HepG2 (cell line): ENCODE data around the gene TSHZ2. TPM values are rescaled to one million over a fixed set of nuclear protein-coding genes. Genes with fewer than 3 reads are reported as not detected.

Experiments used
- ADNP ChIP-seq: sonication (generic); formaldehyde crosslinking; IDR thresholded peaks from 2 replicates; pipeline ENCODE4 v1.4.0; 2020; ENCODE audit warnings: missing genetic modification reagents
- ARHGAP35 ChIP-seq: sonication (generic); formaldehyde crosslinking; IDR thresholded peaks from 2 replicates; pipeline ENCODE4 v1.9.0; 2022; ENCODE audit warnings: mild to moderate bottlenecking, inconsistent platforms, moderate library complexity, missing genetic modification reagents, borderline replicate concordance
- DNMT1 ChIP-seq: sonication (generic); formaldehyde crosslinking; IDR thresholded peaks from 2 replicates; pipeline ENCODE4 v1.5.1; 2020; ENCODE audit warnings: mild to moderate bottlenecking, missing genetic modification reagents
- KLF9 ChIP-seq: IDR thresholded peaks from 2 replicates; pipeline ENCODE4 v1.6.1; 2016; ENCODE audit warnings: low read depth
- MBNL3 ChIP-seq: fragments of 250-450 bp; sonication (Bioruptor Pico); conservative IDR thresholded peaks from 2 replicates; pipeline ENCODE4 v1.8.0; 2022; ENCODE audit warnings: mild to moderate bottlenecking, inconsistent platforms
- MTA1 ChIP-seq: sonication (generic); formaldehyde crosslinking; IDR thresholded peaks from 2 replicates; pipeline ENCODE4 v1.4.0; 2020; ENCODE audit warnings: missing genetic modification reagents, mild to moderate bottlenecking, borderline replicate concordance
- MXD1 ChIP-seq: sonication (generic); formaldehyde crosslinking; IDR thresholded peaks from 2 replicates; pipeline ENCODE4 v1.4.0; 2020; ENCODE audit warnings: mild to moderate bottlenecking, missing genetic modification reagents
- NFYB ChIP-seq: sonication (generic); formaldehyde crosslinking; IDR thresholded peaks from 2 replicates; pipeline ENCODE4 v1.4.0; 2020; ENCODE audit warnings: missing genetic modification reagents
- PAXIP1 ChIP-seq: sonication (generic); formaldehyde crosslinking; conservative IDR thresholded peaks from 2 replicates; pipeline ENCODE4 v1.4.0; 2020; ENCODE audit warnings: mild to moderate bottlenecking, missing genetic modification reagents, moderate library complexity
- PHF21A ChIP-seq: sonication (generic); formaldehyde crosslinking; IDR thresholded peaks from 2 replicates; pipeline ENCODE4 v1.5.0; 2020; ENCODE audit warnings: mild to moderate bottlenecking, missing genetic modification reagents
- RAD51 ChIP-seq: fragments of 450-650 bp; IDR thresholded peaks from 2 replicates; pipeline ENCODE4 v1.6.1; 2016; ENCODE audit warnings: borderline replicate concordance
- SMYD3 ChIP-seq: sonication (generic); formaldehyde crosslinking; IDR thresholded peaks from 2 replicates; pipeline ENCODE4 v1.8.1; 2023; ENCODE audit warnings: mild to moderate bottlenecking, missing genetic modification reagents
- TEAD3 ChIP-seq: optimal IDR thresholded peaks from 2 replicates; pipeline ENCODE3; 2016; ENCODE audit warnings: borderline replicate concordance
- ZC3H4 ChIP-seq: sonication (generic); formaldehyde crosslinking; IDR thresholded peaks from 2 replicates; pipeline ENCODE4 v1.4.0; 2020; ENCODE audit warnings: missing genetic modification reagents, borderline replicate concordance
- ZFP62 ChIP-seq: sonication (generic); formaldehyde crosslinking; IDR thresholded peaks from 2 replicates; pipeline ENCODE4 v1.4.0; 2020; ENCODE audit warnings: missing genetic modification reagents
- ZFX ChIP-seq: sonication (generic); formaldehyde crosslinking; IDR thresholded peaks from 2 replicates; pipeline ENCODE4 v1.4.0; 2020; ENCODE audit warnings: mild to moderate bottlenecking, low read depth, missing genetic modification reagents, moderate library complexity
- ZNF121 ChIP-seq: sonication (generic); formaldehyde crosslinking; IDR thresholded peaks from 2 replicates; pipeline ENCODE4 v1.5.0; 2020; ENCODE audit warnings: mild to moderate bottlenecking, missing genetic modification reagents
- ZNF430 ChIP-seq: sonication (generic); formaldehyde crosslinking; IDR thresholded peaks from 2 replicates; pipeline ENCODE4 v1.9.0; 2021; ENCODE audit warnings: mild to moderate bottlenecking, missing genetic modification reagents
- ZNF75D ChIP-seq: sonication (generic); formaldehyde crosslinking; IDR thresholded peaks from 2 replicates; pipeline ENCODE4 v1.8.1; 2023; ENCODE audit warnings: missing genetic modification reagents, mild to moderate bottlenecking, borderline replicate concordance
- ZNF776 ChIP-seq: sonication (generic); formaldehyde crosslinking; IDR thresholded peaks from 2 replicates; pipeline ENCODE4 v1.4.0; 2020; ENCODE audit warnings: mild to moderate bottlenecking, missing genetic modification reagents
- ZNF879 ChIP-seq: sonication (generic); formaldehyde crosslinking; IDR thresholded peaks from 2 replicates; pipeline ENCODE4 v1.8.1; 2023; ENCODE audit warnings: missing genetic modification reagents
- ZSCAN29 ChIP-seq: sonication (generic); formaldehyde crosslinking; conservative IDR thresholded peaks from 2 replicates; pipeline ENCODE4 v1.4.0; 2020; ENCODE audit warnings: mild to moderate bottlenecking, missing genetic modification reagents
- polyA plus RNA-seq, 8 experiments: library from polyadenylated mRNA; depleted of rRNA in 3 of 8; stranded (reverse) in 7 of 8; unstranded in 1 of 8; fragments of >200 nt; fragmentation: Illumina TruSeq in 4 of 8; extraction: Trizol in 4 of 8; gene quantifications; 2 replicates each; pipeline versions ENCODE4 v1.2.1 to v1.2.3, GENCODE V29; 2011 to 2016; ENCODE audit warnings: low read depth in 4 of 8, missing spikeins in 1 of 8, mixed read lengths in 1 of 8; ENCODE audit not compliant: insufficient read depth in 1 of 8
- total RNA-seq, 5 experiments: library from RNA; depleted of rRNA; stranded (reverse); fragments of >200 nt; fragmentation: Illumina TruSeq; extraction: Trizol; gene quantifications; 2 replicates each; pipeline ENCODE4 v1.2.3, GENCODE V29; 2016; ENCODE audit warnings: low read depth in 1 of 5
- TF ChIP-seq, protein P1 (sequence below): IDR thresholded peaks from 2 replicates; pipeline ENCODE4 v1.6.1; 2016; ENCODE audit warnings: missing biosample characterization, missing genetic modification reagents, low read depth
- TF ChIP-seq, protein P2 (sequence below): sonication (generic); formaldehyde crosslinking; IDR thresholded peaks from 2 replicates; pipeline ENCODE4 v1.5.1; 2020; ENCODE audit warnings: missing genetic modification reagents, mild to moderate bottlenecking, borderline replicate concordance

Gene TSHZ2
- total and polyA plus RNA-seq, 2 of the 13 experiments (the other 11 are each of a cell fraction or from before 2014, with no cell fraction given), result 0.01 TPM; not detected in 1

DNA sequence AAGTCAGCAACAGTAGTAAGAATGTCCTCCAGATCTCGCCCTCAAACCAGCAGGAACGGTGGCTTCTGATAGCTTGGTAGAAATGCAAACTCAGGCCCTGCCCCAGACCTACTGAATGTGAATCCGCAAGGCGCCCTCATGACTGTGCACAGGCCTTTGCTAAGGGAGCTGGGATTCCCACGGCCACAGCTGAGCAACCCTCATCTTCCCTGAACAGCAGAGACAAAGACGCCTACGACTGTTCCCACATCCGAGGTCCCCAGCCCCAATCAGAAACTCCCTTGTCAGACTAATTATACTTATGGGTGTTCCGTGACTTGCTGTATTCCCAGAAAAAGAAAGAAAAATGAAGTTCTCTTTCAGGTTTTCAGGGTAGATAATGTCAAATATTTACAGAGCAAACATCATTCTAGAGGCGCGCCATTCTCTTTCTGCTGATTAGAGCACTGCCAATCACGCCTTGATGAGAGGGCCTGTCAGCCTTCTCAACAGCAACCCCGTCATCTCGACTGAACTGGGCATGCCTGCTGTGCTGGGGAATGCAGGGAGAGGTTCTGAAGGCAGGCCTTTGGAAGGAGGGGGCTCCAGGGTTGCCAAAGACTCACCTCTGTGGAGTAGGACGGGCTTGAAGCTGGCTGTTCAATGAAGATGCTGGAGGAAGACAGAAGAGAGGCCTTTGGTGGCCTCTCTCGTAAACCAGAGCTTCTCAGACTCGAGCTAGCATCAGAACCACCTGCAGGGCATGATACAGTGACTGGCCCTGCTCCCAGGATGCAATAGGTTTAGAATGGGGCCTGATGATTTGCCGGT, 541.5 kb downstream of the TSHZ2 start (continued):
- TF ChIP-seq ZNF879, result no peak
- TF ChIP-seq ZFX (CRISPR knock-in tag), result peak; percentile 57; the same call in 1 of the 2 replicates
- TF ChIP-seq ZC3H4 (CRISPR knock-in tag), result no peak
- TF ChIP-seq, protein P1, sequence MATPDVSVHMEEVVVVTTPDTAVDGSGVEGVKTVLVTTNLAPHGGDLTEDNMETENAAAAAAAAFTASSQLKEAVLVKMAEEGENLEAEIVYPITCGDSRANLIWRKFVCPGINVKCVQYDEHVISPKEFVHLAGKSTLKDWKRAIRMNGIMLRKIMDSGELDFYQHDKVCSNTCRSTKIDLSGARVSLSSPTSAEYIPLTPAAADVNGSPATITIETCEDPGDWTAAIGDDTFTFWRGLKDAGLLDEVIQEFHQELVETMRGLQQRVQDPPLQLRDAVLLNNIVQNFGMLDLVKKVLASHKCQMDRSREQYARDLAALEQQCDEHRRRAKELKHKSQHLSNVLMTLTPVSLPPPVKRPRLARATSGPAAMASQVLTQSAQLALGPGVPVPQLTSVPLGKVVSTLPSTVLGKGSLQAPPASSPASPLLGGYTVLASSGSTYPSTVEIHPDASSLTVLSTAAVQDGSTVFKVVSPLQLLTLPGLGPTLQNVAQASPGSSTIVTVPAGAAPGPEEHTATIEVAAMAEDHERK (CRISPR knock-in tag), result no peak
- no peak for TF ChIP-seq RAD51
- no peak for TF ChIP-seq ZNF776 (CRISPR knock-in tag)
- TF ChIP-seq KLF9 (CRISPR knock-in tag), result no peak
- TF ChIP-seq PAXIP1, result peak; percentile 13; the same call in 1 of the 2 replicates
- TF ChIP-seq ZFP62 (CRISPR knock-in tag), result no peak
- no peak for TF ChIP-seq ZNF121 (CRISPR knock-in tag)
- TF ChIP-seq PHF21A, result no peak
- no peak for TF ChIP-seq DNMT1 (CRISPR knock-in tag)
- no peak for TF ChIP-seq ZSCAN29 (CRISPR knock-in tag)
- TF ChIP-seq ZNF430 (CRISPR knock-in tag), result peak; percentile 33; the same call in 1 of the 2 replicates
- TF ChIP-seq MXD1 (CRISPR knock-in tag), result no peak
- no peak for TF ChIP-seq MBNL3
- no peak for TF ChIP-seq ARHGAP35 (CRISPR knock-in tag)
- TF ChIP-seq SMYD3 (CRISPR knock-in tag), result peak; percentile 25; the same call in 1 of the 2 replicates
- TF ChIP-seq, protein P2, sequence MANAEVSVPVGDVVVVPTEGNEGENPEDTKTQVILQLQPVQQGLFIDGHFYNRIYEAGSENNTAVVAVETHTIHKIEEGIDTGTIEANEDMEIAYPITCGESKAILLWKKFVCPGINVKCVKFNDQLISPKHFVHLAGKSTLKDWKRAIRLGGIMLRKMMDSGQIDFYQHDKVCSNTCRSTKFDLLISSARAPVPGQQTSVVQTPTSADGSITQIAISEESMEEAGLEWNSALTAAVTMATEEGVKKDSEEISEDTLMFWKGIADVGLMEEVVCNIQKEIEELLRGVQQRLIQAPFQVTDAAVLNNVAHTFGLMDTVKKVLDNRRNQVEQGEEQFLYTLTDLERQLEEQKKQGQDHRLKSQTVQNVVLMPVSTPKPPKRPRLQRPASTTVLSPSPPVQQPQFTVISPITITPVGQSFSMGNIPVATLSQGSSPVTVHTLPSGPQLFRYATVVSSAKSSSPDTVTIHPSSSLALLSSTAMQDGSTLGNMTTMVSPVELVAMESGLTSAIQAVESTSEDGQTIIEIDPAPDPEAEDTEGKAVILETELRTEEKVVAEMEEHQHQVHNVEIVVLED, result 0 out of 2 replicates have a peak, but pooled peaks have one; percentile 35
- no peak for TF ChIP-seq ADNP
- peak; percentile 29; the same call in 1 of the 2 replicates for TF ChIP-seq MTA1
- peak; percentile 63 for TF ChIP-seq NFYB (CRISPR knock-in tag)
- peak; percentile 19 for TF ChIP-seq TEAD3 (CRISPR knock-in tag)
- no peak for TF ChIP-seq ZNF75D (CRISPR knock-in tag)
